ENCODE results near the gene OIP5.
"Not testable (repeated sequence)": the region's sequence is repeated elsewhere in the genome, so short reads cannot be mapped to it uniquely, and the experiment has no call there.

OIP5 gene

DNA sequence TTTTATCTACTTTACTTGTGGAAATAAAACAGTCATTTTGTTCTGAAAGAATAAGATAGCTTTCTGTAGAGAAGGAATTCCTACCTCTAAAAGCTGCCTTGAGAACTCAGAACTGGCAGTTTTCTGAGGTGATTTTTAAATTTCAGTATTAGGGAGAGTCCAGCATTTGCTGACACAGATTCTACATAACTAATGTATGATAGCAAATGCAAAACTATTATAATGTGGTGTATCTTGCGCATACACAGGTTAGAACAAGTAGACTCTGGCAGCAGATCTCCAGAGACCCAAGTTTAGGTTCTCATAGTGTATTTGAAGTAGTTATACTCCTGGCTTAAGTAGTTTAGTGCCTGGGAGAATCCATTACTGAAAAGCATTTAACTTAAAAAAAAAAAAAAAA, 30.8 kb downstream of the OIP5 start:
- no peak for DNase-seq (ENCODE audit: low spot score)

GRCh38 chr15:41301139-41301538, 31.3 kb downstream of the OIP5 start:
- not testable (repeated sequence) for DNase-seq (ENCODE audit: low spot score)

GRCh38 chr15:41292521-41292920, 39.9 kb downstream of the OIP5 start:
- no peak for DNase-seq (ENCODE audit: low spot score)

DNA sequence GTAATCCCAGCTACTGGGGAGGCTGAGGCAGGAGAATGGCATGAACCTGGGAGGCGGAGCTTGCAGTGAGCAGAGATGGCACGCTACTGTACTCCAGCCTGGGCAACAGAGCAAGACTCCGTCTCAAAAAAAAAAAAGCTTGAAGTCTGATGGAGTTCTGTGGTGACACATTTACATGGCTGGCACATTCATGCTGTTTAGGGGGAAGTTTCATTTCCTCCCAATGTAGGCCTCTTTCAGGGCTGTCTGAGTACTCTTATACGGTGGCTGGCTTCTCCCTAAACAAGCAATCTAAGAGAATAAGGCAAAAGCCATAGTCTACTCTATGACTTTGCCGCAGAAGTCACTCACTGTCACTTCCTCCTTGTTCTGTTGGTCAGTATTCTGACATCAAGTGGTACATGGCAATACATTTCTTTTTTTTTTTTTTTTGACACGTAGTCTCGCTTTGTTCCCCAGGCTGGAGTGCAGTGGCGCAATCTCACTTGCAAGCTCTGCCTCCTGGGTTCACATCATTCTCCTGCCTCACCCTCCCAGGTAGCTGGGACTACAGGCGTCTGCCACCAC, 41.2 kb downstream of the OIP5 start:
- DNase-seq (ENCODE audit: low spot score), result no peak

DNA sequence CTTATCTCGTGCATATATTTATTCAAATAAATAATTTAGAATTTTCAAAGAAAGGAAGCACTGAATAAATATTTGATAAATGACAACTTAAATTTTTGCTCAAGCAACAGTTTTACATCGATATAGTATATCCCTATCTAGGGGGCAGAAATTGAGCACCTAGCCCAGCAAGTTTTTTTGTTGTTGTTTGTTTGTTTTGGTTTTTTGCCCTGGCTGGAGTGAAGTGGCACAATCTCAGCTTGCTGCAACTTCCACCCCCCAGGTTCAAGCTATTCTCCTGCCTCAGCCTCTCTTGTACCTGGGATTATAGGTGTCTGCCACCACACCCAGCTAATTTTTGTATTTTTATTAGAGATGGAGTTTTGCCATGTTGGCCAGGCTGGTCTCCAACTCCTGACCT, 42.4 kb downstream of the OIP5 start:
- DNase-seq (ENCODE audit: low spot score), result no peak

GRCh38 chr15:41288464-41288863, 43.9 kb downstream of the OIP5 start:
- no peak for DNase-seq (ENCODE audit: low spot score)

GRCh38 chr15:41286665-41287333, 45.6 kb downstream of the OIP5 start:
- DNase-seq (ENCODE audit: low spot score), result no peak

DNA sequence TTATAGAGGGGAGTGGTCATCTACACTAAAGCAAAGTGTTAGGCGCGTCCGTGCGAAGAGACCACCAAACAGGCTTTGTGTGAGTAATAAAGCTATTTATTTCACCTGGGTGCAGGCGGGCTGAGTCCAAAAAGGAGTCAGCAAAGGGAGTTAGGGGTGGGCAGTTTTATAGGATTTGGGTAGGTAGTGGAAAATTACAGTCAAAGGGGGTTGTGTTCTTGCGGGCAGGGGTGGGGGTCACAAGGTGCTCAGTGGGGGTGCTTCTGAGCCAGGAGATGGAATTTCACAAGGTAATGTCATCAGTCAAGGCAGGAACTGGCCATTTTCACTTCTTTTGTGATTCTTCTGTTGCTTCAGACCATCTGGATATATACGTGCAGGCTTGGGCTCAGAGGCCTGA, 47.1 kb downstream of the OIP5 start:
- DNase-seq (ENCODE audit: low spot score), result no peak

DNA sequence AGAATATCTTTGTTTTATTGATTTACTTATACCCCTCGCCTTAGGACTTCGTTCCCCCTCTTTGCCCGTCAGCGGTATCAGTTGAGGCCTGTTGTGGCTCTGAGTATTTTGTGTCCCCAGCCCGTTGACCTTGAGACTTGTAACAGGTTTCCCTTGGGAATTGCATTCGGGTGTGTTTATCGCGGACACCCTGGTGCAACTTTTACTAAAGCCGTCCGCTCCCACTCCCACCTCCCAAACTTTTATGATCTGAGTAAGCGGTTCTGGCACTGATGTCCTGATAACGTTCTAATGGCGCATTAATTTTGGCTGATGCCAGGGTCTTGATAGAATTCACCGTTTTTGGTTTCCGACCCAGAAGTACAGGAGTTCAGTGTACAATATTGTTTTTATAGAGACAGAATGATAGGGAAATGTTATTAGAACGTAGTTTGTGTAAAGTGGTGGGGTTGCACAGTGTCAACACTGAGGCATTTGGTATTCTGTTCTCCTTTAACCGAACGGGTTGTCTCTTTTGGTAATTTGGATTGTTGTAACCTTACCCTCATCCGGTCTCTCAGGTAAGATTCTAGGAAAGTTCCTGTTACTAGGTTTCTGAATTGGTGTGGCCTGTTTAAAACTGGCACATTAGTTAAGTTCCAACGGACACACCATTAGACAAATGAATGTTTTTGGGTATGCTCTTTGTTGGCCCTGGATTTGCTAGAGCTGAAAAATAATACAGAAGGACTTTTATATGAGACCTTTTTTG, 47.8 kb downstream of the OIP5 start:
- DNase-seq (ENCODE audit: low spot score), result peak; percentile 2

DNA sequence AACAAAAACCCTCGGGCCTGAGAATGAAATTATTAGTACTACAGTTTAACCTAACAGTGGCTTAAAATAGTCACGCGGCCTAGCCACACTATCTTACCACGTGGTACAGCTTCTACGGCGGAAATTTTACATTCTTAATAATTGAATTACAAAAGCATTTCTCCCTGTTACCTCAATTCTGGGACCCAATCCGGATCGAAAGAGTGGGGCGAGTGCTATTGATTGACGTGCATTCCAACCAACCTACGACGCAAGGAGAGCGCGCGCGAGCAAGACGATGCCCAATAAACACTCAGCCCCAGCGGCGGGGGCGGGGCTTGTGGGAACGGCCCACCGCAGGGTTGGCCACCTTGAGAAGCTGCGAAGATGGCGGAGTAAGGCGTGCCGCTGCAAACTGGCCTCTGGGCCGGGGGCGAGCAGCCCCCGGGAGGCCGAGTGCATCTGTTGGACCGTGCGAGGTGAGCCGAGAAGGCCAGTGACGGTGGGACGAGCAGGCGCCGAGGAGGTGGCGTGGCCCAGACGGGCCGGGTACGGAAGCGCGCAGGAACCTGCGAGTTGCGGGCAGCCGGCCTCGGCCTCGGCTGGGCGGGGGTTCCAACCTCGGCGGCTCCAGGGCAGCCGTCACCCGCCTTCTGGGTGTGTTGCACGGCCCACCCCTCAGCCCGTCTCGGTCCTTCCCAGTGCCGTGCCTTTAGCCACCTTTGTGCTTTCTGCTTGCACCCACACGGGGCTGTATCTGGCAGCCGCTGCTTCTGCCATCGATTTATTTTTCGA, 48.6 kb downstream of the OIP5 start:
- peak; percentile 98 for DNase-seq (ENCODE audit: low spot score)

GRCh38 chr15:41282980-41283652, 49.3 kb downstream of the OIP5 start:
- not testable (repeated sequence) for DNase-seq (ENCODE audit: low spot score)

- DNase-seq (ENCODE audit: low spot score), result not testable (repeated sequence)
Observed at GRCh38 chr15:41282436-41282835, 50.0 kb downstream of the OIP5 start.

DNA sequence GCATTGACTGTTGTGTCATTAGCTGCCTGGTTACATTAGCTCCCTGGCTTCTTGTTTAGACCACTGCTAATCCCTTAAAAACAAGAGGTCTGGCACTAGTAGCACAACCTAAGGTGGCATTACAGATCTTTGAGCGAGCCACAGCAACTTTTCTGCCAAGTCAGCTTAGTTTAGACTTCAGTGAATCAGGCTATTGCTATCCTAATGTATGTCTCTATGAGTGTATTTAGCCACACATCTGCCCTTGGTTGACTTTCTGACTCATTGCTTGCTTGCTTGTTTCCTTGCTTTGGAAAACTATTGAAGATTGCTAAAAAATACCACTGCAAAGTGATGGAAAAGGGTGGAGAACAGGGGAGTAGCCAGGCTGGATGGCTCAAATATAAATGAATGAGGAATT, 51.2 kb downstream of the OIP5 start:
- no peak for DNase-seq (ENCODE audit: low spot score)

DNA sequence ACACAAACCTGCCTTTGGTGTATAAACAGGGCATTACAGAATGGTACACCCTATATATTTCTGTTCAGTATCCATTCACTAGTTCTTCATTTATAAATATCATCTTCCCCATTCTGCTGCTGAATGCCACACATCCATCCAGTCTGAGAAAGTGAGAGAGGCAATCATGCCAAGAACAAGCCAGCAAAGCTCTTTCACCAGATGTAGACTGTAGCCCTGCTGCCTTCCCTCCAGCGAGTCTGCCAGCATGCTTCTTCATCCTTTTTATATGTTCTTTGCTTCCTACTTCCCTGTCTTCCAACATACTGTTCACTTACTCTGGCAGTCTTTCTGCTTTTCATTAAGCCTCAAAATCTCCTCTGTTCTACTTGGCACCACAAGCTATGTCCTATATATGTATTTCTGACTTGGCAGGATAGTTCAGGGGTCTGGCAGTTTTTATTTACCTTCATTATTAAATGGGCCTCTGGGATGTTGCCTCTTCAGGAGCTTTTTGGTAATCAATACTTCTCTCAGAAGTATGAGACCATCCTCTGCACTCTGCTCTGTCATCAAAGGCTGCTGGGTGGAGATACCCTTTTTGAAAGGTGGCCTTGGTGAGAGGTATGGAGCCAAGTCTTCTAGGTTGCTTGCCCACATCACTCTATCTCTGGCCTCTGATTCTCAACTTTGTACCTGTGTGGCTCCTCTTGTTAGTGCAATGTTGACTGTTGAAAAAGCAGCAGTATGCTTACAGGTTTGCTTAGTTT, 52.7 kb downstream of the OIP5 start:
- DNase-seq (ENCODE audit: low spot score), result no peak

- DNase-seq (ENCODE audit: low spot score), result no peak
Observed at GRCh38 chr15:41278319-41278718, 54.1 kb downstream of the OIP5 start.

- no peak for DNase-seq (ENCODE audit: low spot score)
Observed at GRCh38 chr15:41276831-41277230, 55.6 kb downstream of the OIP5 start.

DNA sequence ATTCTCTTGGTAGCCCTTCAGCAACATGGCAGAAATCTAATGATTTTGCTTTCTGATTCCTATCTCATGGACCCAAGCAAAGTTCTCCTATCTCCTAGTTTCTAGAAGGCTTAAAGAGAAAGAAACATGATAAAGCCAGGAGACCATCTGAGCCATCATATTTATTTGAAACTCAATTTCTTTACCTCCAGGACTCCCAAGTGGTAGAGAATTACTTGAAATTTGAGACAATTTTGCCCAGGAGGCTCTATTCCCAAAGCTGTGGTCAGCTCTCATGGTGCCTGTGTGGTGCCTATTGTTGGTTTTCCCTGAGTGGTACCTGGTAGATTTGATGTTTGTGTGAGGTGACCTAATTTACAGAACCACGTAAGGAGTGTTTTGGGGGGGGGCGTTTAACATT, 62.5 kb downstream of the OIP5 start:
- no peak for DNase-seq (ENCODE audit: low spot score)

- DNase-seq (ENCODE audit: low spot score), result no peak
Observed at GRCh38 chr15:41263891-41264351, 68.5 kb downstream of the OIP5 start.

- no peak for DNase-seq (ENCODE audit: low spot score)
Observed at GRCh38 chr15:41262571-41262970, 69.8 kb downstream of the OIP5 start.

- DNase-seq (ENCODE audit: low spot score), result not testable (repeated sequence)
Observed at GRCh38 chr15:41260924-41261323, 71.5 kb downstream of the OIP5 start.

GRCh38 chr15:41259546-41260189, 72.7 kb downstream of the OIP5 start:
- DNase-seq (ENCODE audit: low spot score), result no peak

Data from CD4-positive, alpha-beta T cell treated with Interleukin-6 at 100 ng/mL for 8 hours (primary cell).